ES-I3 (cell line): ENCODE measurements around the gene EIF2A.
"Not testable (repeated sequence)": the region's sequence is repeated elsewhere in the genome, so short reads cannot be mapped to it uniquely, and the experiment has no call there.

Experiments used
- H3K36me3 ChIP-seq: 2 replicates; pipeline ENCODE4 v1.6.1; 2013; ENCODE audit warnings: mild to moderate bottlenecking, low read length, control low read depth, moderate library complexity; ENCODE audit not compliant: insufficient read depth
- H3K4me1 ChIP-seq: 2 replicates; pipeline ENCODE4 v1.6.1; 2013; ENCODE audit warnings: mild to moderate bottlenecking, control low read depth, low read length; ENCODE audit not compliant: insufficient read depth
- H3K9ac ChIP-seq: 2 replicates; pipeline ENCODE4 v1.6.1; 2013; ENCODE audit warnings: low read depth, mild to moderate bottlenecking, low read length, moderate library complexity
- H3K9me3 ChIP-seq: 2 replicates; pipeline ENCODE4 v1.6.1; 2013; ENCODE audit warnings: mild to moderate bottlenecking, low read length, moderate library complexity; ENCODE audit not compliant: control insufficient read depth, insufficient read depth

EIF2A gene

DNA sequence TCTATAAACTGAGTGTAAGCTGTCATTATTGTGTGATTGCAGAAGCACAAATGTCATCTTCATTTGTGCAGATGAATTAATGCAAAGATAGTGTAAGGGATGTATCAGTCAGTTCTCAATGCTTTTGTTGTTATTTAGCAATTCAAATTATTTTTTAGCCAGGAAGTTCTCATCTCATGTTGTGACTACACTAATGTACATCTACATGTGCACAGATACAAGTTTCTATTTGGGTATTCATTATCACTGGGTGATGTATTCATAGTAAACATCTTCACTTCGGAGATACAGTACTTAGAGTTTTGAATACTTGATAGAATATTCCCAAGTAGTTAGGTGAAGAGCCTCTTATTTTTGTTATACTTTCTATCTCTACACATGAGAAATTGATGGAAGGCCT lies 11.1 kb downstream of the EIF2A start:
- H3K9ac ChIP-seq = no peak overlapping the region
- no peaks in the 10 kb centered on the region for H3K4me1 ChIP-seq
- H3K36me3 ChIP-seq = no peaks in the 10 kb centered on the region; the same call in 1 of the 2 replicates
- H3K9me3 ChIP-seq = no peaks in the 10 kb centered on the region

DNA sequence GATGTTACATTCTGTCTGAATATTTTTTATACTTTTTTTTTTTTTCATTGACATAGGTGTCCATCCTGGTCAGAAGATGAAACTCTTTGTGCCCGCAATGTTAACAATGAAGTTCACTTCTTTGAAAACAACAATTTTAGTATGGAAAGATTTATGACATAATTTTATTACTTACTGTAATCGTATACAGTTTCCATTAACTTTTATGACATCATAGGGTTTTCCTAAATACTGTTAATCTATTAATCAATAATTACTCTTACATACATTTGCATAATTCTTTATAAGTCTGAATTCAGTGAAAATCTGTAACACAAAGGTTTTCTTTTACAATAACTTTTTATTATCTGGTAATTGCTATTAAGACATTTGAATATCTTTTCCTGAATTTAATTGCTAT lies 17.7 kb downstream of the EIF2A start:
- Histone ChIP-seq H3K4me1 (no peaks in the 10 kb centered on the region), H3K9me3 (no peaks in the 10 kb centered on the region), H3K36me3 (no peaks in the 10 kb centered on the region; the same call in 1 of the 2 replicates), H3K9ac (no peak overlapping the region)

DNA sequence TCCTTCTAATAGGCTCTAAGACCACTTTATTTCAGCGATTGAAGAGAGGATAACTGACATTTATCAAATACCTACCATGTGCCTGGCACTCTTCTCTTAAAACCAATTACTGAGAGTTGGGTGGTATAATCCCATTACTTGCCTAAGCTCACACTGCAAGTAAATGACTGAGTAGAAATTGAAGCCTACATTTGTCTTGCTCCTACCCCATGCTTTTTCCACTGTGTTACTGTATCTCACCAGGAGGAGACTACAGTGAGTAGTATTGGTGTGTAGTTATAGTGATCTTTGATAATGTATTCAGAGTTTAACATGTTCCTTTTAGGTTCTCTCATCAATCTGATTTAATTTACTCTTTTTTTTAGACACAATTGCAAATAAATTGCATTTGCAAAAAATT lies 20.7 kb downstream of the EIF2A start:
- H3K36me3 ChIP-seq = peaks cover 4% of the 10 kb centered on the region; the same call in 1 of the 2 replicates
- H3K9ac ChIP-seq = no peak overlapping the region
- H3K4me1 ChIP-seq = no peaks in the 10 kb centered on the region
- H3K9me3 ChIP-seq = no peaks in the 10 kb centered on the region

DNA sequence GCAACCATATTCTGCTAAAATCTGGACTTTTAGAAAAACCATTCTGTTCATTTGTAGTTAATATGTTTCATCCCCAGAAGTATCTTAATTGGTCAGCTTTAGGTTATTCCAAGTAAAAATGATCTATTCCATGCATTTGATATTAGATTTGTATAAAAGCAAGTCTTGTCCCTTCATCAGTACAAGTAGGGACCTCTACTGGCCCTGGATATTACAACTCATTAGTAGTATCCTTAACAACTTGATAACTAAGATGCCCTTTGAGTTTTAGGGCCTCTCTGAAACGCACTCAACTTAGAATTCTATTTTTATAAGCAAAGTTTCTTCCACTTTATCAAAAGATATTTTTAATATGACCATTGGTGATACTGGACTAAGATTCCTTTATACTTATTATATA lies 31.3 kb downstream of the EIF2A start:
- Histone ChIP-seq H3K9me3 (no peaks in the 10 kb centered on the region), H3K36me3 (peaks cover 14% of the 10 kb centered on the region), H3K9ac (no peak overlapping the region), H3K4me1 (no peaks in the 10 kb centered on the region)

DNA sequence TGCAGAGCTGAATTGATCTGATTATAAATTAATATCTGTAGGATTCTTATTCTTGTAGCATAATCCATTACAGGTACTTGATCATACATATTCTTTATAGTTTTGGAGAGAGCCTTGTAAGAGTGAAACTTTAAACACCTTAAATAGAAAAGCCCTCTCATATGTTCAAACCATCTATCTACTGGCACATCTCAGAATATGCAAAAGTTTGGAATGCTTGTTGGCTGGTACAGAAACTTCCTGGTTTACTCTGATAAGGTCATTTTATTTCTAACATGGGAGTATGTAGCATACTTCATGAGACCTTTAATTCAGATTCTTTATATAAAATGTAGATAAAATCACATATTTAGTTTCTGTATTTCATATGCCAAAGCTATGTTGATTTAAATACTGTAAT lies 34.6 kb downstream of the EIF2A start:
- H3K9ac ChIP-seq = no peak overlapping the region
- no peaks in the 10 kb centered on the region for H3K4me1 ChIP-seq
- no peaks in the 10 kb centered on the region for H3K9me3 ChIP-seq
- H3K36me3 ChIP-seq = peaks cover 14% of the 10 kb centered on the region

DNA sequence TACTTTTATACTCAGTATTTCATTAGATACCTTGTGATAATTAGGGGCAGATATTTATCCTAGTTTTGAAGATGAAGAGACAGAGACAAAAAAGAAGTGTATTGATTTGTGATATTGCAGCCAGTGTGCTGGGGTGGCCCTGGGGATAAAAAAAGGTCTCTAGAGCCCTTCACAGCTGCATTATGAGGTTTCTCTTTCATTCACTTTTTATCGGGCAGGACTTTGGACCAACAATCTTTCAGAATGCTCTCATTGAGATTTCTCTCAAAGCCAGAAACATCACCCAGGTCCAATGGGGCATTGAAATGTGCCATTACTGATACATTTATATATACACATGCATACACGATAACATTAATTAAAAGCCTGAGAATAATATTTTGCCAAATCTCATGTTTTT lies 36.0 kb downstream of the EIF2A start:
- Histone ChIP-seq H3K9ac (no peak overlapping the region), H3K4me1 (no peaks in the 10 kb centered on the region), H3K9me3 (no peaks in the 10 kb centered on the region), H3K36me3 (peaks cover 15% of the 10 kb centered on the region)

DNA sequence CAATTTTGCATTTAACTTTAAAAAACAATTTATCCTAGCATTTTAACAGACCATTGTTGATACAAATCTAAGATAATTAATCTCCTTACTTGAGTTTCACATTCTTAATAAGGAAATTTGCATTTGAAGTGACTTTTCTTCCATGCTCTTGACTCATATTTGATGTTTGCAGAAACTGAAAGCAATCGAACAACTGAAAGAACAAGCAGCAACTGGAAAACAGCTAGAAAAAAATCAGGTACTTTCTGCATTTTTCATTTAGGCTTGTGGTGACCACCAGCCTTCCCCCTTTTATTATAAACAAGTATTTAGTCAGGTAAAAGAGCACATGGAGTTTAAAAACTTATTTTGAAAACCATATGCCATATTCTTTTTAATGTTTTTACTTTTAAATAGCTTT lies 36.4 kb downstream of the EIF2A start:
- Histone ChIP-seq H3K9me3 (no peaks in the 10 kb centered on the region), H3K36me3 (peaks cover 15% of the 10 kb centered on the region), H3K4me1 (no peaks in the 10 kb centered on the region), H3K9ac (no peak overlapping the region)

DNA sequence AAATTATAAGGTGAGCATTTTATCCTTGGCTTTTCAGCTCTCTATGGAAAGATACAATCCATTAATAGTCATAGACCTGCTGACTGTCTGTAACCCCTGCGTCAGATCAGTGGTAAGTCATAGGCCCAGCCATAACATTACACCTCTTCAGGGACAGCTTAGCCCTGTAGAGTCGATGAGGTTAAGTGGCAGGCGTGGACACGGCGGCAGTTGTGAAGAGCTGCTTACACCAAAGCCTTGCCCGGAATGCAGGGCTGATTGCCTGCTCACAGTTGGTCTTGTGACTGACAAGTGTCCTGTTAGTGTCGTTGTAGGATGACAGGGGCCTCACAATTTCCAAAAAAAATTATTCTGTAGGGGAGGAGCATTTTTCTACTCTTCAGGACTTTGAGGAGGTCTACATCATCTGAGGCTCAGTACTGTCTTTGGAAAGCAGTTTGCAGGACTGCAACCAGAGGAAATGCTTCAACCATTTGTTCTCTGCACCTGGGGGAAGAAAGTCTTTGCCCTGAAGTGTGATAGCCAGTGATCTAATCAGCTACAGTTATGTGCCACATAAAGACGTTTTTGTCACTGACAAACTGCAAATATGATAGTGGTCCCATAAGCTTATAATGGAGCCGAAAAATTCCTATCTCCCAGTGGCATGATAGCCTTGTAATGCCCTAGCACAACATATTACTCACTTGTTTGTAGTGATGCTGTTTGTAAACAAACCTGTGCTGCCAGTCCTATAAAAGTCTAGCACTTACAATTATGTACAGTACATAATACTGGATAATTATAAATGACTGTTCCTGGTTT lies 41.6 kb downstream of the EIF2A start:
- 0 out of 2 replicates have a peak, but pooled peaks cover 4% of the 10 kb centered on the region for H3K4me1 ChIP-seq
- H3K9ac ChIP-seq = no peak overlapping the region
- peaks cover 7% of the 10 kb centered on the region for H3K36me3 ChIP-seq
- H3K9me3 ChIP-seq = no peaks in the 10 kb centered on the region

DNA sequence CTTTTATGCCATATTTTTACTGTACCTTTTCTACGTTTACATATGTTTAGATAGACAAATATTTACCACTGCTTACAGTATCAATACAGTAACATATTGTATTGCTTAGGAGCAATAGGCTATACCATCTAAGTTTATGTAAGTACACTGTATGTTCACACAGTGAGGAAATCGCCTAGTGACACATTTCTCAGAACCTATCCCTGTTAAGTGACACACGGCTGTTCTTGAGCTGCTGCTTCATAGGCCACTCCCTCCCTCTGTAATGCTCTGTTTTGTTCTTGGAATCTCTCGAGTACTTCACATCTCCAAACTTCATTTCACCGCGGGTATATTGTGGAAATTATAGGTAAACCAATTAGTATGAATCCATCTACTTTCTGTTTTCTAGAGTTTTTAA lies 43.2 kb downstream of the EIF2A start:
- no peaks in the 10 kb centered on the region for H3K9me3 ChIP-seq
- peaks cover 4% of the 10 kb centered on the region; the same call in 1 of the 2 replicates for H3K36me3 ChIP-seq
- no peak overlapping the region for H3K9ac ChIP-seq
- 0 out of 2 replicates have a peak, but pooled peaks cover 4% of the 10 kb centered on the region for H3K4me1 ChIP-seq

DNA sequence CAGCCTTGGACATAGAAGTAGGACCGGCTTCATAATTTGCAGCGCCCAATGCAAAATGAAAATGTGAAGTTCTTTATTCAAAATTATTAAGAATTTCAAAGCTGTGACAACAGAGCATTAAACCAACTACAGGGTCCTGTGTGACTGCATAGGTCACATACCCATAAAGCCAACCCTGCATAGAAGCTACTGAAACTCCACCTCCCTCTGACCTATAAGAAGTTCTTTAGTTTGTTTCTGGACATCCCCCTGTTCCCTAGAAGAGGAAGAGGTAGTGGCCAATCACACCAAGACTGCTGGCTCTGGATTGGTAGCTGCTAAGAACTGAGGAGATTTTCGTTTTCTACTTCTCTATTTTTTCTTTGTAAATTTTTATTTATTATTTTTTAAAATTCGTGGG lies 47.6 kb downstream of the EIF2A start:
- Histone ChIP-seq H3K9ac (no peak overlapping the region), H3K4me1 (peaks cover 10% of the 10 kb centered on the region), H3K9me3 (no peaks in the 10 kb centered on the region), H3K36me3 (no peaks in the 10 kb centered on the region)

DNA sequence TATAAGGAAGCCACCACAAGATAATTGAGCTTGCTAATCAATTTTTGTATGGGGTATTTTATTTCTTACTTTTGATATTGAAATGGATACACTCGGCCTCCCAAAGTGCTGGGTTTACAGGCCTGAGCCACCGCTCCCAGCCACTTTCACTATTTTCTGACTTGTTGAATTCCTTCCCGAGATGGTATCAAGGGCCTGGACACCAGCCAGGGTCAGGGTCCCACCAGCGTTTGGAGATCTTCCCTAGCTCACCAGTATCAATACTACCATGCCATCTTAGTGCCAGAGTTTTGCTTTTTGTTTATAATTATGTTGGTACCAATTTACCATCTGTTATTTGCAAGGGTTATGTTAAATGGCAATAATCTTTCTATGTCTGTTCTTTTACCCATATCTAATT lies 51.1 kb downstream of the EIF2A start:
- Histone ChIP-seq H3K36me3 (no peaks in the 10 kb centered on the region), H3K4me1 (peaks cover 23% of the 10 kb centered on the region), H3K9me3 (no peaks in the 10 kb centered on the region), H3K9ac (no peak overlapping the region)

DNA sequence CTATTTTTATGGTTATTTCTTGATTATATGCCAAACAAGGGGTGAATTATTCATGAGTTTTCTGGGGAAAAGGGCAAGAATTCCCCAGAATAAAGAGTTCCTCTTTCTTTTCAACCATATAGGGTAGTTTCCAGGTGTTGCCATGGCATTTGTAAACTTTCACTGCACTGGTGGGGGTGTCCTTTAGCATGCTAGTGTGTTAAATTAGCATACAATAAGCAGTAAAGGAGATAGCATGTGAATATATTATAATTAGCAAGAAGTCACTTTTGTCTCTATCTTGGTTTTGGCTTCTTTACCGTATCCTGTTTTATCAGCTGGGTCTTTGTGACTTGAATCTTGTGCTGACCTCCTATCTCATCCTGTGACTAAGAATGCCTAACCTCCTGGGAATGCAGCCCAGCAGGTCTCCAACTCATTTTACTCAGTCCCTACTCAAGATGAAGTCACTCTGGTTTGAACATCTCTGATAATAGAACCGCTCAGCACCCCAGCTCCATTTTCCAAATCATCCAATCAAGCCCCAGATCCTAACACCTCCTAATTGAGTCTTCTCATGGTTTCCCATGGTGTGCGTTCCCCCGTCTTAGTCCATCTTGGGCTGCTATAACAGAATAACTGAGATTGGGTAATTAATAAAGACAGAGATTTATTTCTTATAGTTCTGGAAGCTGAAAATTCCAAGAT lies 53.2 kb downstream of the EIF2A start:
- peak overlapping the region; percentile 13; the same call in 1 of the 2 replicates for H3K9ac ChIP-seq
- no peaks in the 10 kb centered on the region for H3K9me3 ChIP-seq
- no peaks in the 10 kb centered on the region for H3K36me3 ChIP-seq
- peaks cover 23% of the 10 kb centered on the region for H3K4me1 ChIP-seq

DNA sequence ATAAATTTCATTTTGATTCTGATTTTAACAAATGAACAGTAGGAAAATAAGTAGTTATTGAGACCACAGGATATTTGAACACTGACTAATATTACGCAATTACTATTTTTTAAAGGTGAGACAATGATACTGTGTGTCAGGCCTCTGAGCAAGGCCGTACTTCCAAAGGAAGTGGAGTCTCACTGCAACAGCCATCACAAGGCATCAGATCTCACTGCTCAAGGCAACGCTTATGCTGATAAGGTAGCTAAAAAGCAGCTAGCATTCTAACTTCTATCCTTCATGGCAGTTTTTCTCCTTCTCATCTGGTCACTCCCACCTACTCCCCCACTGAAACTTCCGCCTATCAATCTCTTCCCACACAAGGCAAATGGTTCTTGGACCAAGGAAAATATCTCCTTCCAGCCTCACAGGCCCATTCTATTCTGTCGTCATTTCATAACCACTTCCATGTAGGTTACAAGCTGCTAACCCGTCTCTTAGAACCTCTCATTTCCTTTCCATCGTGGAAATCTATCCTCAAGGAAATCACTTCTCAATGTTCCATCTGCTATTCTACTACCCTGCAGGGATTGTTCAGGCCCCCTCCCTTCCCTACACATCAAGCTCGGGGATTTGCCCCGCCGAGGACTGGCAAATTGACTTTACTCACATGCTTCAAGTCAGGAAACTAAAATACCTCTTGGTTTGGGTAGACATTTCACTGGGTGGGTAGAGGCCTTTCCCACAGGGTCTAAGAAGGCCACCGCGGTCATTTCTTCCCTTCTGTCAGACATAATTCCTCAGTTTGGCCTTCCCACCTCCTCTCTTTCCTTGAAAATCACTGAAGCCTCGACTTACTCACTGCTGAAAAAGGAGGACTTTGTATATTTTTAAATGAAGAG lies 54.3 kb downstream of the EIF2A start:
- H3K36me3 ChIP-seq, H3K9me3 ChIP-seq: not testable (repeated sequence)
- peaks cover 30% of the 10 kb centered on the region for H3K4me1 ChIP-seq
- H3K9ac ChIP-seq = peak overlapping the region; percentile 17; the same call in 1 of the 2 replicates

DNA sequence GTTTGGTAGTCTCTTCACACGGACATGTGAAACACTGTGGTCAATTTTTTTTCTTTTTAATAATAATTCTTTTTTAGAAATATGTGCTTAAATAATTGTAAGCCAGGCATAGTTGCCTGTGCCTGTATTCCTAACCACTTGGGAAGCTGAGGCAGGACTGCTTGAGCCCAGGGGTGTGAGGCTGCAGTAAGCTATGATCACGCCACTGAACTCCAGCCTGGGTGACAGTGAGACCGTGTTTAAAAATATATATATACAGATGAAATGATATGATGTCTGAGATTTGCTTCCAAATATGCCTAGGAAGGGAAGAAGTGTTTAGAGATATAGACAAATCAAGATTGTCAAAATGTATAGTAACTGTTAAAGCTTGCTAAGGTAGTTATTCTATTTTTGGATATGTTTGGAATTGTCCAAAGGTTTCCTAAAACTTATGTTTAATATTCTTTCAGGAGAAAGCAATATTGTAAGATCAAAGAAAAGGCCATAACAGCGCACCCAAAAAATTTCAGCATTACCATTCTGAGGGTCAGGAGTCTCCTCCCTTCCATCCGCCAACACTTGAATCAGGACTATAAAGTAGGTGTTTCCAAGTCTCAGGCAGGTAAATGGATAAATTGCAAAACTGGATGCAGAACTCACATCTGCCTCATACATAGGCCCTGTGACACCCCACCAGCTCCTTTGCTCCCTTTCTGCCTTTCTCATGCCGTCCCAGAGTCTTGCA lies 56.0 kb downstream of the EIF2A start:
- Histone ChIP-seq H3K4me1 (peaks cover 34% of the 10 kb centered on the region), H3K9me3 (no peaks in the 10 kb centered on the region), H3K36me3 (no peaks in the 10 kb centered on the region), H3K9ac (peak overlapping the region; percentile 81)
